ENCODE data around the gene SNRNP25.

- TF ChIP-seq, protein P1, sequence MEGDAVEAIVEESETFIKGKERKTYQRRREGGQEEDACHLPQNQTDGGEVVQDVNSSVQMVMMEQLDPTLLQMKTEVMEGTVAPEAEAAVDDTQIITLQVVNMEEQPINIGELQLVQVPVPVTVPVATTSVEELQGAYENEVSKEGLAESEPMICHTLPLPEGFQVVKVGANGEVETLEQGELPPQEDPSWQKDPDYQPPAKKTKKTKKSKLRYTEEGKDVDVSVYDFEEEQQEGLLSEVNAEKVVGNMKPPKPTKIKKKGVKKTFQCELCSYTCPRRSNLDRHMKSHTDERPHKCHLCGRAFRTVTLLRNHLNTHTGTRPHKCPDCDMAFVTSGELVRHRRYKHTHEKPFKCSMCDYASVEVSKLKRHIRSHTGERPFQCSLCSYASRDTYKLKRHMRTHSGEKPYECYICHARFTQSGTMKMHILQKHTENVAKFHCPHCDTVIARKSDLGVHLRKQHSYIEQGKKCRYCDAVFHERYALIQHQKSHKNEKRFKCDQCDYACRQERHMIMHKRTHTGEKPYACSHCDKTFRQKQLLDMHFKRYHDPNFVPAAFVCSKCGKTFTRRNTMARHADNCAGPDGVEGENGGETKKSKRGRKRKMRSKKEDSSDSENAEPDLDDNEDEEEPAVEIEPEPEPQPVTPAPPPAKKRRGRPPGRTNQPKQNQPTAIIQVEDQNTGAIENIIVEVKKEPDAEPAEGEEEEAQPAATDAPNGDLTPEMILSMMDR (IDR thresholded peaks at IDR 0.05; ENCODE audit: borderline replicate concordance, extremely low read depth, low read length, poor library complexity, severe bottlenecking) = no peak
- TF ChIP-seq EZH2 (IDR thresholded peaks at IDR 0.05; ENCODE audit: borderline replicate concordance, low read depth, low read length, severe bottlenecking) = no peak
These were observed 2.8 kb downstream of the SNRNP25 start for GRCh38 chr16:56231-56927.
